Loucy (cell line): ENCODE results near the gene KATNB1.

Experiments
- CTCF ChIP-seq: fragments of 200-600 bp; sonication (generic); conservative IDR thresholded peaks from 2 replicates; pipeline ENCODE4 v1.5.1; 2014; ENCODE audit warnings: mild to moderate bottlenecking, antibody characterized with exemption, low read length
- EZH2phosphoT487 ChIP-seq: fragments of 200-600 bp; IDR thresholded peaks from 2 replicates; pipeline ENCODE4 v1.6.1; 2018; ENCODE audit warnings: antibody characterized with exemption, mild to moderate bottlenecking, moderate library complexity, borderline replicate concordance

- TF ChIP-seq CTCF, result peak; percentile 87
- no peak for TF ChIP-seq EZH2phosphoT487
These were observed 21.8 kb downstream of the KATNB1 start for GRCh38 chr16:57757326-57757786.
